Measurements from ENCODE around the gene ATAD1.

DNA sequence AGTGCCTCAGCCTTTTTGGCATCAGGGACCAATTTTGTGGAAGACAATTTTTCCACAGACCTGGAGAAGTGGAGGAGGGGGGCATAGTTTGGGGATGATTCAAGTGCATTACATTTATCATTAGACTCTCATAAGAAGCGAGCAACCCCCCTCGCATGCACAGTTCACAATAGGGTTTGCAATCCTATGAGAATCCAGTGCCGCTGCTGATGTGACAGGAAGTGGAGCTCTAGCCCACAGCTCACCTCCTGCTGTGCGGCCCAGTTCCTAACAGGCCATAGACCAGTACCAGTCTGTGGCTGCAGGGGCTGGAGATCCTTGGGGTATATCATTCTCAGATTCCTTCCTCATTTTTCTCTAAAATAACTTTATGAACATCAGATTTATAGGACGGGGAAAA lies 50.8 kb downstream of the ATAD1 start:
- TF ChIP-seq EZH2 (IDR thresholded peaks at IDR 0.05; ENCODE audit: borderline replicate concordance, low read length) = no peak
- TF ChIP-seq, protein P1, sequence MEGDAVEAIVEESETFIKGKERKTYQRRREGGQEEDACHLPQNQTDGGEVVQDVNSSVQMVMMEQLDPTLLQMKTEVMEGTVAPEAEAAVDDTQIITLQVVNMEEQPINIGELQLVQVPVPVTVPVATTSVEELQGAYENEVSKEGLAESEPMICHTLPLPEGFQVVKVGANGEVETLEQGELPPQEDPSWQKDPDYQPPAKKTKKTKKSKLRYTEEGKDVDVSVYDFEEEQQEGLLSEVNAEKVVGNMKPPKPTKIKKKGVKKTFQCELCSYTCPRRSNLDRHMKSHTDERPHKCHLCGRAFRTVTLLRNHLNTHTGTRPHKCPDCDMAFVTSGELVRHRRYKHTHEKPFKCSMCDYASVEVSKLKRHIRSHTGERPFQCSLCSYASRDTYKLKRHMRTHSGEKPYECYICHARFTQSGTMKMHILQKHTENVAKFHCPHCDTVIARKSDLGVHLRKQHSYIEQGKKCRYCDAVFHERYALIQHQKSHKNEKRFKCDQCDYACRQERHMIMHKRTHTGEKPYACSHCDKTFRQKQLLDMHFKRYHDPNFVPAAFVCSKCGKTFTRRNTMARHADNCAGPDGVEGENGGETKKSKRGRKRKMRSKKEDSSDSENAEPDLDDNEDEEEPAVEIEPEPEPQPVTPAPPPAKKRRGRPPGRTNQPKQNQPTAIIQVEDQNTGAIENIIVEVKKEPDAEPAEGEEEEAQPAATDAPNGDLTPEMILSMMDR (IDR thresholded peaks at IDR 0.05; ENCODE audit: low read length) = no peak

Data from OCI-LY1 (cell line).